Islet precursor cell (in vitro differentiated cells): ENCODE results near the gene EFCAB9.
"Not testable (repeated sequence)": the region's sequence is repeated elsewhere in the genome, so short reads cannot be mapped to it uniquely, and the experiment has no call there.

Experiments used
- DNase-seq: peaks from one replicate; pipeline ENCODE4 v3.0.0-alpha.2; 2018

EFCAB9 gene

DNA sequence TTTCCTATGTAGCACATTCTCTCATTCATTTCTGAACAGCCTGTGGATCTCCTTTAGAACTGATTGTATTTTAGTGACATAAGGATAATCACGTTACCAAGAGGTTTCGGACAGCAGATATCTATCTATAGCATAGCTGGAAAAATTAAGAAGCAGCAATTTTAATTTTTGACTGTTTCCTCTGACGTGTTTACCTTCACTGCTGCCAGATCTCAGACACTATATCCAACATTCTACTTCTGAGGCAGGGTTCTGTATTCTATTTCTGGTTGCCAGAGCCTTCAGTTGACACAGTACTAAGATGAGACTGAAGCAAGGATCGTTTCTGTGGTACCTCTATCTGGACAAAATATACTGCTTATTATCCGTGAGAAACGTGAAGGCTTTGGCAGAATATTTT lies at the start of gene EFCAB9:
TSS of gene EFCAB9 (plus strand) at position 301 of the 400 bp plus-strand sequence. CDS start at position 302, 1 bp downstream.
- DNase-seq = no peak

DNA sequence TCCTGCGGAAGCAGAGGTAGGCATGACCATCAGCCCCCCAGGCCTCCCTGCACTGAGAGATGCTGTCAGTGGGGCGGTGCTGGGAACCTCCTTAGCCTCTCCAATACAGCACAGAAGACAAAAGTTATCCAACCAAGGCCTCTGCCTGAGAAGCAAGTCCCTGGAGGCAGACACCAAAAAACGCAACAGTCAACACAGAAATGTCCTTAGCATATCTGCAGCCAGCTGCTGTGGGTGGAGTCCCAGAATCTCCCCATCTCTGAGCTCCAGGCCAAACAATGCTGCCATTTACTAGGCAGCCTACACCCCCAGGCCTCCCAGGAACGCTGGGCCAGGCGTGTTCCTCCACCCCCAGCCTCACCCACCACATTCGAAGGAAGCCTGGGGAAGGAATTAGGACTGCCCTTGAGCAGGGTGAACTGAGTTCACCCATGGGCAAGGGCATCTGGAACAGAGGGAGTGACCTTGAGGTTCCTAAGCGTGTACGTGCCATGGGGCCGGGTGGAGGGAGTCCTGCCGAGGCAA lies 49.6 kb upstream of the EFCAB9 start:
- peak; percentile 97 for DNase-seq

DNA sequence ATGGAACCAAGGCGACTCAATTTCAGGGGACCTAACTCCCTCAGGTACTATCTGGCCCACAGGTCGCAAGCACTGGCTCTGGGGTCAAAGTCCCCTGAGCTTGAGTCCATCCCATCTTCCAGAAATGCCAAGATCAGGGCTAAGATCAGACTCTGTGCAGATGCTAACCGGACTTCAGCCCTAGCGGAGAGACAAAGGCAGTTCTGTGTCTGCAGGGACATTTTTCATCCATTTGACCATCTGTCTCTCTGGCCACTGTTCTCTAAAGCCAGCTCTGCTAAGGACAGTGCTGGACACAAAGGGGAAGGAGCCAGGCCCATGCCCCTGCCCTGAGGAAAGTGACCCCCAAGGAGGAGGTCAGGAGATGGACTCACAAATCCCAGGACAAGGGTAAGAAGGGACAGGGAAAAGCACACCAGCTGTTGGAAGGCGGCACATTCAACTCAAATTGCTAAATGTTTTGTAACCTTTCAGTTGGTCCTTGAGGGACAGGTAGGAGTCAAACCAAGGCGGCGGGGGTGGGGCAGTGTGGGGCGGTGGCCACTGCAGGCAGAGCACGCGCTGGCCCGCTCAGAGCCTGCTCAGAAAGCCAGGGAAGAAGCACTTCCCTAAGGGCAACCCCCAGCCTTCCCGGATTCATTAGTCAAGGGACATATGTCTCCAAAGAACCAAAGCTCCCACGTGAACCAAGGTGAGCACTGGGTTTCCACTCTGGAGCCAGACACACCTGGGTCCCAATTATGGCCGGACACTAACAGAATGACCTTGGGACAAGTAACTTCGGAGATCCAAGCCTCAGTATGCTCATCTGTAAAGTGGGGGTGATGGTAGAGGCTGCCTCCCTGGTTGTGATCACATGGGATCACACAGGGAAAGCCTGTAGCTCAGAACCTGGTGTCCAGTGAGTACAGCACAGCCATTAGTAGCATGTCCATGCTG lies 48.8 kb upstream of the EFCAB9 start:
- DNase-seq = no peak

DNA sequence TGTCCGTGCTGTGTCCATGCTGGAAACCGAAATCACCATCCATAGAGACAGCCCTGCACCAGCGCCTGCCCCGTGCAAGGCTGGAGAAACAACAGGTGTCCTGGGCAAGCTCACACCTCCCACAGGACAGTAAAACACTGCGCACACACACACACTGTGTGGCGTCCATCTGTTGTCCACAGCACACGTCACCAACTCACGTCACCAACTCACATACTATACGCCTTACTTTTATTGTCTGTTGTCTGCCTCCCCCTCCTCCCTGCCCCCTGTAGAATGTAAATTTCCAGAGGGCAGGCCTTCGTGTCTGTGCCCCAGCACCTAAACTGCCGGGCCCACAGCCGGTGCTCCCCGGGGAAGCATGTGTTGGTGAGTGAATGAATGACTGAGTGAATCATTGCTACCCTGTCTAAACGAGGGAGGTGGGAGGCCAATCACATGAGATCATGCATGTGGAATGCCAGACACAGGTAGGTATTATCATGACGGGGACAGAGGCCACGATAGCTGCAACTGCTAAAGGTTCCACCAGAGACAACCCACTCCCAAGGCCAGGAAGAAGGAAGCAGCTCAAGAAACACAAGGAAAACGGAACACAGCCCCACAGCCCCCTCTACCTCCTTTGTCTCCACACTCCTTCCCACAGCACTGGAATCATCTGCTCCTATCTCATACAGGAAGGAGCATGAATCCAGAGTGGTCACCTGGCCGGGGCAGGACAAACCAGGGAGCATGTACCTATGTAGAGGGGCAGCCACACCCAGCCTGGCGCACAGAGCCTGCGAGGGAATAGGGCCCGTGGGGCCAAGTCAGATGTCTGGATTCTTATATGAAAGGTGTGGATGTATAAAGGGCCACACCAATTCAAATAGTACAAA lies 47.9 kb upstream of the EFCAB9 start:
- peak; percentile 91 for DNase-seq

DNA sequence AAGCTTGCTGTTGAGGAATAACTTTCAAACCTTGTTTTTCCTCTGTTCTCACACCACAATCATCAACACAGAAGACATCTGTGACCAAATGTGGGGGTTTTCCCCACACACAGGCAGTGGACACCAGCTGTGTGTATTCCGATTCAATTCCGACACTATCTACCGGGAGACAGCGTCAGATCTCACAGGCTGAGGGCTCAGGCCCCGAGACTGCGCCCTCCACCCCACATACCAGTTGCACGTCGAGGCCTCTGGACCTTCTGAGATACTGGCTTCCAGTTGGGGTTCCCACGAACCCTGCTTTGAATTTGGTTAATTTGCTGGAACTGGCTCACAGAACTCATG lies 47.3 kb upstream of the EFCAB9 start:
- no peak for DNase-seq

DNA sequence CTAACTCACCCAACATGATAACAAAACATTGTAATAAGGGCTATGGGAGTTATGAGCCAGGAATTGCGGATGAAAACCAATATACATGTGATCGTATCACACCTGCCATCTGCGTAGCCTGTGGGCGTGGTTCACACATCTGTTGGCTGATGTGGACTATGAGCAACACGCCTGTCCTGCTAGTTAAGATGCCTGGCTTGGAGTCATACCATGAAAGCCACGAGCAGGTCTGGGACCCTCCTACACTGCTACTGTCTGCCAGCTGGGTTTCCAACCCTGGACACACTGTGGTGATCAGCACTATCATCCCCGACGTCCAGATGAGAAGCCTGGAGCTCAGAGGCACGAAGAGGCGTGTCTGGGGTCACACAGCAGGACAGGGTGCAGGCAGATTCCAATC lies 46.1 kb upstream of the EFCAB9 start:
- DNase-seq = no peak

DNA sequence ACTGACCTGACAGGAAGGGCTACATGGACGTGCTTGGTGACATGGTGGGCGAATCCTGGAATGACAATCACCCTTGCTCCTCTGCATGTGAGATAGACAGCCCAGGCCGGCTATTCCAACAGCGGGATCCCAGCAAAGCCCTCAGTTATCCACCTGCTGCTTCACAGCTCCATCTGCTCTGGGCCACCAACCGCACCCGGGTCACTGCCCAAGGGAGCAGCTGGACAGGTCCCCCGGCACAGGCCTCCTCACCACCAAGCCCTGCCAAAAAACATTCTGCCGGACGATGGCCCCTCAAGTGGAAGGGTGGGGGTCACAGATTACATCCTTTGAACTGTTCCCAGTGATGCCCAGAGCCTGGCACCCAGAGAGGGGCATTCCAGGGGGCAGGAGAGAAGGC lies 45.6 kb upstream of the EFCAB9 start:
- no peak for DNase-seq

DNA sequence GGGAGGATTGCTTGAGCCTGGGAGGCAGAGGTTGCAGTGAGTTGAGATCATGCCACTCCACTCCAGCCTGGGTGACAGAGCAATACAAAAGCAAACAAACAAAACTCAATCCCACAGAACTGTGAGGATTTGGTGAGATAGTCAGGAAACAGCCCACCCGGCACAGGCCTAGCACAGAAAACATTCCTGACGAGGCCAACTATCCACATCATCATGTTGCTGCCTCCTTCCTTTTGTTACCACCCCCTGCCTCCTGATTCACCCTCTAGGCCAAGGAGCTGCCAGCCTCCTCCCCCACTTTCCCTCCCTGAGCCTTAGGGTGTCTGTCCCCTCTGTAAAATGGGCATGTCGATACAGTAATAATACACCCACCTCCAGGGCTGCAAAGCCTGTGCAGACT lies 44.9 kb upstream of the EFCAB9 start:
- DNase-seq = no peak

DNA sequence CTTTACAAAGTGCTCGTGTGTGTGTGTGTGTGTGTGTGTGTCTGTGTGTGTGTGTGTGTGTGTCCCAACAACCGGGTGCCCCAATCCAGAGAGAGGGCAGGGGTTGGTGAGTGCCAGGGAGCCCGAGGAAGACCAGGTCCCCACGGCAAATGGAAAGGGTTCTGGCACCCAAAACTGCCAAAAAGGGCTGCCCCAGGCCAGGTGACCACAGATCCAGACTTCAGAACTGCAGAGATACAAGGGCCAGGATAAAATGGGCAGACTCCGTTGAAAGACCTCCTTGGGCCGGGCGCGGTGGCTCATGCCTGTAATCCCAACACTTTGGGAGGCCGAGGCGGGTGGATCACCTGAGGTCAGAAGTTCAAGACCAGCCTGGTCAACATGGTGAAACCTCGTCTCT lies 44.5 kb upstream of the EFCAB9 start:
- not testable (repeated sequence) for DNase-seq

DNA sequence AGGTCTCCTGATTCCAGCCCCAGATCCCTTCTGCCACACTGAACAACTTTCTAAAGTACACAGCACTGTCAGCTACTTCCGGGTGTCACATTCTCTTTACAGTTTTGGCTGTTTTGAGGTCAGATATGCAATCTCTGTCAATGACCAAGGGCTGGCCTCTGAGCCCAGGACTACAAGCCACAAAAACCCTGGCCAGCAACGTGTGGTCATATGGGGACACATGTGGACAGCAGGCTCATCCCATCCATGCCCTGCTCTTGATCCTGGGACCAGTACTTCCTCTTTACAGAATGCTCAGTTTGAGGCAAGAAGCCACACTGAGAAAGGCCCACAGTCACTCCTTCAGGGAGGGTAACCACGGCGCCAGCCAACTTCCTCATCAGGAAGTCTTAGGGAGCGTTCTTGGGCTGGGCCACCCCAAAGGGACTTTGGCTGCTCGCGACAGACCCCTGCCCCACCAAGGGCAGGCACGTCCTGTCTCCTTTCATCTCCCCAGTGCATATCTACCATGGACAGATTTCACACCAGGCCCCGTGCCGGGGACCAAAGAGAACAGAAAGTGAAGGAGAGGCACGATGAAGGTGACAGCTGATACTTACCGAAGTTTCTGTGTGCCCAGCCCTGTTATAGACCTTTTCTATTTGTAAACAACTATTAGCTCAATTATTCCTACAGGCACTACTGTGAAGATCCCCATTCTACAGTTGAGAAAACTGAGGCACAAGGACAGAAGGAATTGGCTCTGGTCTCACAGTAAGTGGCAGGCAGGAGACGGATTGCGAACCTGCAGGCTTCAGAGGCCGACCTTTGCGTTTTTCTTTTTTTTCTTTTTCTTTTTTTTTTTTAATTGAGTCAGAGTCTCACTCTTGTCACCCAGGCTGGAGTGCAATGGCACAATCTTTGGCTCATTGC lies 43.2 kb upstream of the EFCAB9 start:
- DNase-seq = no peak

DNA sequence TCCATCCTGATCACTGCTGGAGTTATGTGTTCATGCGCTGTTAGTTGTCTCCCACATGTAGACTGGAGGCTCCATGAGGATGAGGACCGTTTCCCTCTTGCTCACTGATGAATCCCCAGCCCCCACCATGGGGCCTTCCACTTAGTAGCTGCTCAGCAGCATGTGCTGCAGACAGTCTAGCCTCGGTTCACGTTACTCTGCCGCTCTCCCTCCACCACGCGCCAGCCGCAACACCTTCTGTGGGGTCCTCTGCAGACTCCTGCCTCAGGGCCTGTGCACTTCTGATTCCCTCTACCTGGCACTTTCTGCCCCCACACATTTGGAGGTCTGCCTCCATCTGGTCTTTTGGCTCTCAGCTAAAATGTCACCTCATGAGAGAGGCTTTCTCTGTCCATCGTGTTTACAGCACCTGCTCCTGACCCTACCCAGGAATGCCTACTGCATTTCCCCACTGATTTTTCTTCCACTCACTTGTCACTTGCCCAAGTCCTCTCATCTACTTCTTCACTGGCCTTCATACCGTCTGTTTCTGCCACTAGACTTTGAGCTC lies 42.2 kb upstream of the EFCAB9 start:
- no peak for DNase-seq

DNA sequence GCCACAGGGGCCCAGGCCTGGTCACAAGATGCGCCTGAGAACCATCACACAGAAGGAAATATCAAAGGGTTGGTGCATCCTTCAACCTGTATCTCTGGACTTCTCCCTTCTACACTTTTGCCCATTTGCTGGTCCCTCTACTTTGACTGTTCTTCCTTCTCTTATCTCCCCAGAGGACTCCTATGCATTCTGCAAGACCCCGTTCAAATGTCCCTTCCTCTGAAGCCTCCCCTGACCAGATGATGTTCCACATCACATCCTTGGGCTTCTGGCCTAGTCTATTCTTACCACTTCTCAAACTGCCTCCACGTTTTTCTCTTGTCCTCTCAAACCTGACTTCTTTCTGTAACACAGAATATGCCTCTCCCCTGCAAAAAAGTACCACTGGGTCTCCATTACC lies 40.3 kb upstream of the EFCAB9 start:
- DNase-seq = no peak

DNA sequence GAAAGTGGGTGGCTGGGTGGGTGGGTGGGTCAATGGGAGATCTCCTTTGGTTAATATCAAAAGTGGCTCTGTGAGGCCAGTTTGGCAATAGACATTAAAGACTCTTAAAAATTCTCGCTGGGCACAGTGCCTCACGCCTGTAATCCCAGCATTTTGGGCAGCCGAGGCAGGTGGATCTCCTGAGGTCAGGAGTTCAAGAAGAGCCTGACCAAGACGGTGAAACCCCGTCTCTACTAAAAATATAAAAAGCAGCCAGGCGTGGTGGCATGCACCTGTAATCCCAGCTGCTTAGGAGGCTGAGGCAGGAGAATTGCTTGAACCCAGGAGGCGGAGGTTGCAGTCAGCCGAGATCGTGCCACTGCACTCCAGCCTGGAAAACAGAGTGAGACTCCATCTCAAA lies 38.9 kb upstream of the EFCAB9 start:
- DNase-seq = not testable (repeated sequence)

DNA sequence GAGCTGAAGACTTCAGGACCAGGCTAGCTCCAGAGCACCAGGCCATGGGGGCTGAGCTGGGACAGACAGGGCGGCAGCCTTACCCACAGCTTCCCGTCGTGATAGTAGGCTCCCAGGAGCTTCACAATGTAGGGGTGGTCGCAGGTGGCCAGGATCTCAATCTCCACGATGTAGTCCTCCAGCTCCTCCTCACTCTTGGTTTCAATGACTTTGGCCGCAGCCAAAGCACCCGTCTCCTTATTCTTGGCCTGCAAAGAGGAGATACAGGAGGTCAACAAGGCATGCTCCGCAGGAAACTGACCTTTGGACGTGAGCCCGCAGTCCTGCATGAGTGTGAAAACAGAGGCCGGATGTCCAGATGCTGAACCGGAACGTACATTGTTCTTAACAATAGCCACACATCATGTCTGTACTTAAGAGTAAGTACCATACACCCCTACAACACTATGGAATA lies 37.4 kb upstream of the EFCAB9 start:
- no peak for DNase-seq

DNA sequence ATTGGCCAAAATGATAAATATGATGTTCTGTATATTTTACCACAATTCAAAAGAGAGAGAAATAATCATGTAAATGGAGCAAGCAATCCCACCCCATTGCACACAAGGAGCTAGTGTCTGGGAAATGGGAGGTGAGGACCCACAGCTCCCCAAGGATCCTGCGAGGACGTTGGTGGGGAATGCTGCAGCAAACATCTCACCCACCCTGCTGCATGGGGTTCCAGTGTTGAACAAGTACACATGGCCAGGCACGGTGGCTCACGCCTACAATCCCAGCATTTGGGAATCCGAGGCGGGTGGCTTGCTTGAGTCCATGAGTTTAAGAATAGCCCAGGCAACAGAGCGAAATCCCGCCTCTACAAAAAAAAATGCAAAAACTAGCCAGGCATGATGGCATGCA lies 35.0 kb upstream of the EFCAB9 start:
- DNase-seq = no peak

DNA sequence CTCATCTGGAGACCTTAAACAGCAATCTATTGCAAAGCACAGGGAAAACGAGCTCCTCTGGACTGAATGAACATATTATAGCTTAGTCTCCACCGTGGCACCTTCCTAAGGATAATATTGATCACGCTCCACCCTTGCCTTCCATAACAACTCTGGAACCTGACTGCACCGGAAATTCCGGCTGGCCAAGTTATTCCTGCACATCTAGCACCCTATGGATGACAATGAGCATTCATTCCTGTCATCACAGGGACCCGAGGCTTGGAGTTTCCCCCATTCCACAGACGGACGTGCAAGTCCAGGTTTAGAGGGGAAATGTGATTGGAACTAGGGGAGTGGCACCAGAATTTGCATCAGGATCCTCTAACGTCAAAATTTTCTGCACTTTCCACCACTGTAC lies 33.5 kb upstream of the EFCAB9 start:
- no peak for DNase-seq

DNA sequence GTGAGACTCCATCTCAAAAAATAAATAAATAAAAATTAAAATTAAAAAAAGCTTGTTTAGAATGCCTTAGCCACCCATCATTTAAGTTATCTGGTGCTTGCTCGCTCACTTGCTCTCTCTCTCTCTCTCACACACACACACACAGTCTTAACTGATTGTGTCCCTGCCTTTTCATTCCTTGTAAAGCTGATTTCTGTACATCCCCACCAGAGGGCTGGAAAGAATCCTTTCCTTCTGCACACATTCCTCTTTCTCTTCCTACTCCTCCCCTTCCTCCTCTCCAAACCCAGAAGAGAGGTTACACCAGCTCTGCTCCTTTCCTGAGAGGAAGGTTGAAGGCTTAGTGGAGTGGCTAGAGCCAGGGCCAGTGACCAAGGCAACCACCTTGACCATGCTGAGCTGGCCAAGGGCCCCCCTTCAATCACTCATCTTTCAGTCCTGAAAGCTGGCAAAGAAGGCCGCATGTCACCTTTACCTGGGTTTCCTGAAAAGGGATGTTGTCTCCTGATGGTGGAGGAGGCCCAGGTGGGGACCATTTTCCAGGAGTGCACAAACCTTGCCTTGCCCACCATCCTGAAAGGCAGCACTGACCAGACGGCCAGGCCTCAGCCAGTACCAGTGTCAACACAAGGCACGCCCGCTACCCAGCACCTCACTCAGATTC lies 31.5 kb upstream of the EFCAB9 start:
- DNase-seq = no peak

DNA sequence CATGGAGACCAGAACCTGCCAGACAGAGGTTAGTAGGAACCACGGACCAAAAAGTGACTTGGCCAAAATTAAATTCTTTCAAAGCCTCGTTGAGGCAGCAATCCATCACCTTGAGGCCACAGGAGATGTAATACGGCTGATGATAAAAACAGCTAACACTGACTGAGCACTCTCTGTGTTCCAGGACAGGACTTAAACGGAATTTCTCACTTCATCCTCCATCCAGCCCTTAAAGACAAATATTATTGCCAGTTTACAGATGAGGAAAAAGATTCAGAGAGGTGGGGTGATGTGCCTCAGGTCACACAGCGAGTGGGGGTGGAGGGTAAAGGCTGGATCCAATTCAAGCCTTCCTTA lies 31.0 kb upstream of the EFCAB9 start:
- no peak for DNase-seq

DNA sequence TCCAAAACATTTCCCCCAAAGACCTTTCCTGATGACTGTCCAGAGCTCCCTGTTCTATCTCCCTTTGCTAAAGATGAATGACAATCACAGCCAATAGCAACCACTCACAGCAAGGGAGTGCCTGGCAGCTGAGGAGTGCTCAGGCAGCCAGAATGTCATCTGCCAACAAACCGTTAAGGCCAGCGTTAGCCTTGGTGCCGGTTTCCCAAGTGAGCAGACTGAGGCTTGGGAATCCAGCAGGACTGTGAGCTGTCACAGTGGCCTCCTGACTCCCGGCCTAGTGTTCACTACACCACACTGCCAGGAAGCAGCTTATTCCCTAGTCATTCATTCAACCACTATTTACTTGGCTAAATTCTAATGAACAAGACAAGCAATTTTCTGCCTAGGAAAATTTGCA lies 30.6 kb upstream of the EFCAB9 start:
- peak; percentile 68 for DNase-seq

DNA sequence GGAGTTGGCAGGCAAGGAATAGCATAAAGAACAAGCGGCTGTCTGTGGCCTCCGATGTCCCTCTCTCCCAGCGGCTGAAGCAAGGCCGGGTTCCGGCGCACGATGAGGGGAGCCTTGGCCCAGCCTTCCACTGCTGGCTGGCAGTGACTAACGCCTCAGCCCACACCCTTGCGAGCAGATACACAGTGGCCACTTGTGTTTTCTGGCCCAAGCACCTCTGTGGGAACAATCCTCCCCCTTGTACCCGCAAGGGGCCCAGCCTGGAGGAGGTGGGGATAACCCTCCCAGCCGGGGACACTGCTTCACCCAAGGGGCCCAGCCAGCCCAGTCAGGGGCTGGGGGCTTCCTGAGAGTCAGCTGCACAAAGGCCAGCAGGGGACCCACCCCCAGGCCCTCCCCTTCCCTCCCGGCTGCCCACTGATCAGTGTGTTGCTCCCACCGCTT lies 29.2 kb upstream of the EFCAB9 start:
- peak; percentile 58 for DNase-seq

DNA sequence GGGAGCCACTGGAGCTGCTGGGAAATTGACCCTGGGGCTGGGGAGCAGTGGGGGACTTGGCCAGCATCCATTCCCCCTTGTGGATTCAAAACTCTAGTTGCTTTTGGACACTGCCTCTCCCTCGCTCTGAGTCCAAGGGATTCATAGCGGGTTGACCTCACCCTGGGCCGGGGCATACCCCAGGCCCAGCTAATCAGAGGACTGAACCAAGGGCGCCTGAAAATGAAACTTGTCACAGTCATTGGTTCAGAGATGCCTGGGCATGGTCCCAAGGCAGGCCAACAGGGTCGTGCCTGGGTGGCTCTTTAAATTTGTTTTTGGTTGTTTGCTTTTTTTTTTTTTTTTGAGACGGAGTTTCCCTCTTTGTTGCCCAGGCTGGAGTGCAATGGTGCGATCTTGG lies 28.5 kb upstream of the EFCAB9 start:
- DNase-seq = no peak
